Activated gamma-delta T cell (primary cell): ENCODE measurements around the gene NFYB.
"Not testable (repeated sequence)": the region's sequence is repeated elsewhere in the genome, so short reads cannot be mapped to it uniquely, and the experiment has no call there.

Experiments used
- DNase-seq: peaks from one replicate; lab custom pipeline; 2025; lab: John Stamatoyannopoulos, UW
- total RNA-seq, 2 donors: gene quantifications; one replicate each; lab custom pipeline; 2026; lab: John Stamatoyannopoulos, UW

Gene NFYB
- 44.1 to 44.9 reads per million in 2 donors for total RNA-seq

DNA sequence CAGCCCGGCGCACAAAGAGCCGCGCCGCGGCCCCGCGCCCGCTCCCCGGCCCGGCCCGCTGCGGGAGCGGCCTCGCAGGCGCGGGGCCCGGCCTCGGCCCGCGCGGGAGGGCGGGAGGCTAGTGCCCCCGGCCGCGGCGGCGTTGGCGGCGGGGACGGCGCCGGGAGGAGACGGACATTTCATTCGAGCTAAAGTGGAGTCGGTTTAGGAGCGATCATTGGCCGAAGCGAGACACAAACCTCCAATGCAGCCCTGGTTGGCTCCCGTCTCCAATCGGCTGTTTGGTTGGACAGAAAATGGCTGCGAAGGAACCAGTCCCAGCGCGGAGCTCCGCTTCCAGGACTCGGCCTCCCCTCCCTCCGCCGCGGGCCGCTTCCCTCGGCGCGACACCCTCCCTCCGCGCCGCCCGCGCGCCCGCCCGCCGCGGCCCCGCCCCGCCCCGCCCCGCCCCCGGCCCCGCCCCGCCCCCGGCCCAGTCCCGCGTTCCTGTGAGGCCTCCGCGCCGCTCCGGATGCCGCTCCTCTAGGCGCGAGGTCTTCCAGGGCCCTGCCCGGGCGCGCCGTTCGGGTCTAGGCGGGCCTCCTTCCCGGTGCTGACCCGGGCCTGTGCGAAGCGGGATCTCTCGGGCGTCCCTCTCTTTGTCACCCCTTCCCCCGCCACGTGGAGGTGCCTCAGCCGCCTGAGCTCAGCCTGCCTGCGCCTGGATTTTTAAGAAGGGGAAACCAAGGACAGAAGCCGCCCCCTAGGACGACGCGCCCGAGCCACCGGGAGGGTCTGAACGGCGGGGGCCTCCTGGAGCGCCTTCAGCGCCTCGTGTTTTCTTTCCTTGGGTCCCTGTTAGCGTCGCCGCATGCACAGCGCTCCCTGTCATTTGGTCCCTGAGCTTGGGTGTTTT, at the start of gene NFYB:
NFYB (minus strand) TSS at position 309 of the 895 bp plus-strand sequence. CDS start 2,757 bp downstream, outside the sequence.
- DNase-seq, result peak; percentile 76

GRCh38 chr12:104187446-104188155, 49.6 kb upstream of the NFYB start:
- DNase-seq, result no peak

DNA sequence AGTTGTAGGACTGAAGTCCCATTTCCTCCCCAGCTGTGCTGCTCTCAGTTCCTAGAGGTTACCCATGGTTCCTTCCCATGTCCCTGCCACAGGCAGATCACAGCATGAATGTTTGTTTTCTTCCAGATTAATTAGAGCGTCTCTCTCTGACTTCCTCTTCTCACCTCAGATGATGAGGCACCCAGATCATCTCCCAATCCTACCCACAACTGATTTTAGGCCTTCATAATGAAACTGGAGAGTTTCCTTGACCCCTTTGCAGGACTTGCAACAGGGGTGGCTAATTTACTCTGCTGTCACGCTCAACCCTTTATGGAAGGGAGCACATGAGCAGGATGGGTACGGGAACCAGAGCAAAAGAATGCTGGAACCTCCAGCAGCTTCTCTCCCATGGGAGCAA, 45.4 kb upstream of the NFYB start:
- DNase-seq, result no peak

- DNase-seq, result no peak
These were observed 44.8 kb upstream of the NFYB start for GRCh38 chr12:104182621-104183378.

- DNase-seq, result no peak
These were observed 44.1 kb upstream of the NFYB start for GRCh38 chr12:104182144-104182543.

- no peak for DNase-seq
These were observed 43.3 kb upstream of the NFYB start for GRCh38 chr12:104181313-104181712.

GRCh38 chr12:104180374-104180773, 42.4 kb upstream of the NFYB start:
- no peak for DNase-seq

GRCh38 chr12:104177663-104178501, 39.9 kb upstream of the NFYB start:
- no peak for DNase-seq

GRCh38 chr12:104177336-104177662, 39.3 kb upstream of the NFYB start:
- DNase-seq, result no peak

- DNase-seq, result no peak
These were observed 37.8 kb upstream of the NFYB start for GRCh38 chr12:104175726-104176247.

DNA sequence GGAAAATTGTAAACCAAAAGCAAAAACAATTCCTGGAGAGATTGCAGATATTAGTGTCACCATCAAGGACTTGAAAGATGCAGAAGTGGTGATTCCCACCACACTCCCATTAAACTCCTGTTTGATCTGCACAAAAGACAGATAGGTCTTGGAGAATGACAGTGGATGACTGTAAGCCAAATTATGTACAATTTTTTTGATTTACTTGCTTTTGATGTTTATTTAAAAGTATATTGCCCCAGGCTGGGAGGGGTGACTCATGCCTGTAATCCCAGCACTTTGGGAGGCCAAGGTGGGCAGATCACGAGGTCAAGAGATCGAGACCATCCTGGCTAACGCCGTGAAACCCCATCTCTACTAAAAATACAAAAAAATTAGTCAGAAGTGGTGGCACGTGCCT, 35.8 kb upstream of the NFYB start:
- DNase-seq, result not testable (repeated sequence)

- no peak for DNase-seq
These were observed 34.5 kb upstream of the NFYB start for GRCh38 chr12:104172570-104172947.

- DNase-seq, result no peak
These were observed 34.0 kb upstream of the NFYB start for GRCh38 chr12:104171785-104172569.

GRCh38 chr12:104168596-104168995, 30.6 kb upstream of the NFYB start:
- DNase-seq, result no peak

GRCh38 chr12:104167519-104168458, 29.8 kb upstream of the NFYB start:
- no peak for DNase-seq

DNA sequence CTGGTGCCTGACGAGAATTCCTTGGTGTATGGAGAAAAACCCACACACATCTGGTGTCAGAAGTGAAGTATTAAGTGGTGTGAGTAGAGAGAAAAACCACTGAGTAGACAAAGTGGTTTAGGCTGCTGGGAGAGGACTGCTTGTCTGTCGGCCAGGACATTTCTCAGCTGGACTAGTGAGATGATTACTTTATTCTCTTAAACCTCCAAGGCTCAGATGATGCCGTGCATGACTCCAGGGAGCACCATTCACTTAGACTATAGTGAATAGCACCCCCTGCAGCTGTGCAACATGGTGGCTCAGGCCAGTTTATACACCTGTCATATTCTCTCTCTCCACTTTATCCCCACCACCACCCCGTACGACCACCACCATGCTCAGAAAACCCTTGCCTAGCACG, 28.5 kb upstream of the NFYB start:
- no peak for DNase-seq

DNA sequence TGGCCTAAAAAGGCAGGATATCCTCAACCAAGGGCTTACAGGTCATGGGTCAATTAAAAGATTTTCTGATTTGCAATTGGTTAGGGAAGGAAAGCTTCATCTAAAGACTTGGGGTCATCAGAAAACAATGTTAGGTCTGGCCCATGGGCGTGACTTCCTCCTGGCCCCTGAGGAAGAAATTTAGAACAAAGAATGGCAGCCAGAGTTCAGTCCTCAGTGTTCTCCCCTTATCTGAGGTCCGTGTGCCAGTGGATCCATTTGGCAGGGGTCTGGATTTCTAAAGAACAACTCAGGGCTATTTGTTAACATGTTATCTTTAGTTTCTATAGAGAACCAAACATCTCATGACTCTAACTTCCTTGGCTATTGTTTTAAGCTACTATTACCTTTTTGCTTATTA, 27.8 kb upstream of the NFYB start:
- DNase-seq, result no peak

DNA sequence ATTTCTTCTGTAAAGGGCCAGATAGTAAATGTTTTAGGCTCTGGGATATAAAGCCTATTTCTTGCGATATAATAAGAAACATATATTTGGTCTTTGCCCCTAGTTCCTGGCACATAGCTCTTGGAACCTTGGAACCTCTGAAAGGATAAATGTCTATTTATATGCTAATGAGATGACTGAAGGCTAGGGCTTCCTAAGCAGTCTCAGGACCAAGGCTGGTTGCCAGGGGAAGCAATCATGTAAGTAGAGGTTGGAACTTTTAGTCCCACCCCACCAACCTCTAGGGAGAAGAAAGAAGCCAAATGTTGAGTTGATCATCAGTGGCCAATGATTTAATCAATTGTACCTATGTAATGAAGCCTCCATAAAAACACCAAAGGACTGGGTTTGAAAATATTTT, 26.6 kb upstream of the NFYB start:
- DNase-seq, result no peak

DNA sequence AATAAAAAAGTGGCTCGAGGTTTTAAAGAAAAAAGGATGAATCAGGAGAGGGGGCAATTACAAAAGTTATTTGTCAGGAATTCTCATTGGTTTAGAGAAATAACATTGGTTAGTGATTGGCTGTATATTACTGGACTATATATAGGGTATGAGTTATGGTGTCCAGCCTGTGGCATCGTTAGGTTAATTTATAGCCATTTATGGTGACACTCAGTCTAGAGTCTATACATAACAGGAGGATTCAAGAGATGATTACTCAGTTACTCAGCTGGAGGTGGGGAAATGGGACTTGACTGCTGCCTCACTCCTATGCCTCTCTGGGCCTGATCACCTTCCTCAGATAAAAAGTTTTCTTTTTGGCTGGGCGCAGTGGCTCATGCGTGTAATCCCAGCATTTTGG, 25.6 kb upstream of the NFYB start:
- DNase-seq, result no peak
